ENCODE results near the gene ARV1. TPM values are rescaled to one million over a fixed set of nuclear protein-coding genes. Genes with fewer than 3 reads are reported as not detected.
"Not testable (repeated sequence)": the region's sequence is repeated elsewhere in the genome, so short reads cannot be mapped to it uniquely, and the experiment has no call there.

Gene ARV1
- total RNA-seq, 2 donors from 2014 or later: 16.0 to 23.7 TPM

GRCh38 chr1:231011963-231012362, 33.1 kb downstream of the ARV1 start:
- no peaks in the 10 kb centered on the region for H3K27me3 Mint-ChIP-seq (ENCODE audit: low read depth)
- DNase-seq: no peak
- no peak overlapping the region for H3K27ac Mint-ChIP-seq
- H3K36me3 Mint-ChIP-seq (ENCODE audit: insufficient read depth in 2 of 2): no peaks in the 10 kb centered on the region
- no peaks in the 10 kb centered on the region for H3K9me3 Mint-ChIP-seq
- no peaks in the 10 kb centered on the region for H3K4me1 Mint-ChIP-seq (ENCODE audit: low read depth)
- no peak overlapping the region for H3K4me3 Mint-ChIP-seq
- ATAC-seq (replicated peaks in 1 of 2): peak in 1 of 2 donors; percentile 21

GRCh38 chr1:231013391-231014015, 34.6 kb downstream of the ARV1 start:
- Mint-ChIP-seq H3K9me3 (no peaks in the 10 kb centered on the region), H3K4me3 (no peak overlapping the region), H3K27me3 (ENCODE audit: low read depth) (no peaks in the 10 kb centered on the region), H3K4me1 (ENCODE audit: low read depth) (no peaks in the 10 kb centered on the region), H3K27ac (no peak overlapping the region), H3K36me3 (ENCODE audit: insufficient read depth in 2 of 2) (peaks cover 0 to 1% of the 10 kb centered on the region in 2 donors)
- no peak for ATAC-seq (replicated peaks in 1 of 2)
- DNase-seq: no peak

- H3K27ac Mint-ChIP-seq: no peak overlapping the region
- peaks cover 9% of the 10 kb centered on the region for H3K4me1 Mint-ChIP-seq (ENCODE audit: low read depth)
- no peak for ATAC-seq (replicated peaks in 1 of 2)
- no peaks in the 10 kb centered on the region for H3K9me3 Mint-ChIP-seq
- peaks cover 0 to 3% of the 10 kb centered on the region in 2 donors for H3K36me3 Mint-ChIP-seq (ENCODE audit: insufficient read depth in 2 of 2)
- no peaks in the 10 kb centered on the region for H3K27me3 Mint-ChIP-seq (ENCODE audit: low read depth)
- no peak overlapping the region for H3K4me3 Mint-ChIP-seq
- DNase-seq: no peak
Observed at GRCh38 chr1:231016234-231016633, 37.3 kb downstream of the ARV1 start.

- H3K27ac Mint-ChIP-seq: no peak overlapping the region
- no peaks in the 10 kb centered on the region for H3K9me3 Mint-ChIP-seq
- ATAC-seq (replicated peaks in 1 of 2): no peak
- DNase-seq: no peak
- H3K27me3 Mint-ChIP-seq (ENCODE audit: low read depth): no peaks in the 10 kb centered on the region
- H3K36me3 Mint-ChIP-seq (ENCODE audit: insufficient read depth in 2 of 2): peaks cover 0 to 3% of the 10 kb centered on the region in 2 donors
- H3K4me1 Mint-ChIP-seq (ENCODE audit: low read depth): peaks cover 11% of the 10 kb centered on the region
- H3K4me3 Mint-ChIP-seq: no peak overlapping the region
Observed at GRCh38 chr1:231016966-231017365, 38.1 kb downstream of the ARV1 start.

- DNase-seq (no peak), ATAC-seq (replicated peaks in 1 of 2) (no peak)
- Mint-ChIP-seq H3K4me3 (no peak overlapping the region), H3K9me3 (no peaks in the 10 kb centered on the region), H3K27me3 (ENCODE audit: low read depth) (no peaks in the 10 kb centered on the region), H3K27ac (no peak overlapping the region), H3K4me1 (ENCODE audit: low read depth) (peaks cover 11% of the 10 kb centered on the region), H3K36me3 (ENCODE audit: insufficient read depth in 2 of 2) (peaks cover 0 to 3% of the 10 kb centered on the region in 2 donors)
Observed at GRCh38 chr1:231019711-231020110, 40.8 kb downstream of the ARV1 start.

GRCh38 chr1:231020139-231020601, 41.3 kb downstream of the ARV1 start:
- H3K27me3 Mint-ChIP-seq (ENCODE audit: low read depth): no peaks in the 10 kb centered on the region
- H3K4me3 Mint-ChIP-seq: peak overlapping the region; percentile 27 to 37
- H3K9me3 Mint-ChIP-seq: no peaks in the 10 kb centered on the region
- ATAC-seq (replicated peaks in 1 of 2) (peak; percentile 50), DNase-seq (peak; percentile 6 to 11)
- peak overlapping the region; percentile 36 for H3K27ac Mint-ChIP-seq
- H3K36me3 Mint-ChIP-seq (ENCODE audit: insufficient read depth in 2 of 2): peaks cover 0 to 3% of the 10 kb centered on the region in 2 donors
- peaks cover 11% of the 10 kb centered on the region for H3K4me1 Mint-ChIP-seq (ENCODE audit: low read depth)

- Mint-ChIP-seq H3K27ac (peak overlapping the region; percentile 36), H3K27me3 (ENCODE audit: low read depth) (no peaks in the 10 kb centered on the region), H3K4me1 (ENCODE audit: low read depth) (peaks cover 11% of the 10 kb centered on the region), H3K36me3 (ENCODE audit: insufficient read depth in 2 of 2) (peaks cover 0 to 3% of the 10 kb centered on the region in 2 donors), H3K9me3 (no peaks in the 10 kb centered on the region), H3K4me3 (peak overlapping the region; percentile 4 to 27)
- ATAC-seq (replicated peaks in 1 of 2) (no peak), DNase-seq (no peak)
Observed at GRCh38 chr1:231020816-231021215, 41.9 kb downstream of the ARV1 start.

GRCh38 chr1:231021540-231022031, 42.7 kb downstream of the ARV1 start:
- Mint-ChIP-seq H3K4me1 (ENCODE audit: low read depth) (peaks cover 11% of the 10 kb centered on the region), H3K27me3 (ENCODE audit: low read depth) (no peaks in the 10 kb centered on the region), H3K9me3 (no peaks in the 10 kb centered on the region), H3K27ac (no peak overlapping the region), H3K4me3 (no peak overlapping the region), H3K36me3 (ENCODE audit: insufficient read depth in 2 of 2) (peaks cover 0 to 3% of the 10 kb centered on the region in 2 donors)
- ATAC-seq (replicated peaks in 1 of 2): no peak
- DNase-seq: no peak

GRCh38 chr1:231022543-231022942, 43.6 kb downstream of the ARV1 start:
- H3K27me3 Mint-ChIP-seq (ENCODE audit: low read depth); H3K4me3 Mint-ChIP-seq; DNase-seq: not testable (repeated sequence)

GRCh38 chr1:231023150-231023549, 44.3 kb downstream of the ARV1 start:
- Mint-ChIP-seq H3K36me3 (ENCODE audit: insufficient read depth in 2 of 2) (peaks cover 0 to 3% of the 10 kb centered on the region in 2 donors), H3K4me3 (no peak overlapping the region), H3K4me1 (ENCODE audit: low read depth) (peaks cover 16% of the 10 kb centered on the region), H3K27ac (no peak overlapping the region), H3K27me3 (ENCODE audit: low read depth) (no peaks in the 10 kb centered on the region), H3K9me3 (no peaks in the 10 kb centered on the region)
- DNase-seq (no peak), ATAC-seq (replicated peaks in 1 of 2) (no peak)

More at GRCh38 chr1:231022543-231022942, 43.6 kb downstream of the ARV1 start:
- not testable (repeated sequence) for H3K9me3 Mint-ChIP-seq; H3K27ac Mint-ChIP-seq; H3K36me3 Mint-ChIP-seq (ENCODE audit: insufficient read depth in 2 of 2); ATAC-seq (replicated peaks in 1 of 2)
- H3K4me1 Mint-ChIP-seq (ENCODE audit: low read depth): peaks cover 11% of the 10 kb centered on the region

- Mint-ChIP-seq H3K9me3 (no peaks in the 10 kb centered on the region), H3K27ac (no peak overlapping the region), H3K4me3 (no peak overlapping the region), H3K36me3 (ENCODE audit: insufficient read depth in 2 of 2) (no peaks in the 10 kb centered on the region), H3K27me3 (ENCODE audit: low read depth) (no peaks in the 10 kb centered on the region), H3K4me1 (ENCODE audit: low read depth) (peaks cover 10% of the 10 kb centered on the region)
- ATAC-seq (replicated peaks in 1 of 2) (no peak), DNase-seq (no peak)
Observed at GRCh38 chr1:231026576-231026975, 47.7 kb downstream of the ARV1 start.

- H3K27me3 Mint-ChIP-seq (ENCODE audit: low read depth): no peaks in the 10 kb centered on the region
- ATAC-seq (replicated peaks in 1 of 2): no peak
- H3K9me3 Mint-ChIP-seq: no peaks in the 10 kb centered on the region
- peaks cover 10% of the 10 kb centered on the region for H3K4me1 Mint-ChIP-seq (ENCODE audit: low read depth)
- H3K27ac Mint-ChIP-seq: no peak overlapping the region
- H3K4me3 Mint-ChIP-seq: no peak overlapping the region
- no peaks in the 10 kb centered on the region for H3K36me3 Mint-ChIP-seq (ENCODE audit: insufficient read depth in 2 of 2)
- no peak for DNase-seq
Observed at GRCh38 chr1:231027136-231027925, 48.4 kb downstream of the ARV1 start.

GRCh38 chr1:231027971-231028370, 49.1 kb downstream of the ARV1 start:
- no peaks in the 10 kb centered on the region for H3K27me3 Mint-ChIP-seq (ENCODE audit: low read depth)
- peaks cover 10% of the 10 kb centered on the region for H3K4me1 Mint-ChIP-seq (ENCODE audit: low read depth)
- no peak for ATAC-seq (replicated peaks in 1 of 2)
- no peak overlapping the region for H3K27ac Mint-ChIP-seq
- no peaks in the 10 kb centered on the region for H3K9me3 Mint-ChIP-seq
- DNase-seq: no peak
- H3K4me3 Mint-ChIP-seq: no peak overlapping the region
- no peaks in the 10 kb centered on the region for H3K36me3 Mint-ChIP-seq (ENCODE audit: insufficient read depth in 2 of 2)
